Activated CD4-positive, alpha-beta T cell treated with anti-CD3 and anti-CD28 coated beads, Interleukin-2, Interleukin-4, amounts not matched to agents 100 ng/mL and 50 ng/mL, durations not matched to agents 16 hours and 8 hours (primary cell): ENCODE data around the gene LHPP.

Experiments
- DNase-seq: peaks from one replicate; pipeline ENCODE4 v3.0.0-alpha.2; 2020; ENCODE audit warnings: low spot score

LHPP gene

GRCh38 chr10:124645467-124646095, 184.0 kb downstream of the LHPP start:
- no peak for DNase-seq

- no peak for DNase-seq
Observed at GRCh38 chr10:124646483-124647352, 185.1 kb downstream of the LHPP start.

GRCh38 chr10:124647421-124648130, 186.0 kb downstream of the LHPP start:
- DNase-seq: peak; percentile 81

GRCh38 chr10:124648131-124648475, 186.5 kb downstream of the LHPP start:
- DNase-seq: no peak

GRCh38 chr10:124648738-124649137, 187.1 kb downstream of the LHPP start:
- peak; percentile 58 for DNase-seq

- no peak for DNase-seq
Observed at GRCh38 chr10:124649214-124649613, 187.6 kb downstream of the LHPP start.

GRCh38 chr10:124650263-124650662, 188.6 kb downstream of the LHPP start:
- no peak for DNase-seq

GRCh38 chr10:124650820-124651401, 189.3 kb downstream of the LHPP start:
- peak; percentile 53 for DNase-seq

GRCh38 chr10:124651402-124651891, 189.8 kb downstream of the LHPP start:
- no peak for DNase-seq

- DNase-seq: no peak
Observed at GRCh38 chr10:124652200-124652599, 190.6 kb downstream of the LHPP start.

GRCh38 chr10:124652701-124653100, 191.1 kb downstream of the LHPP start:
- DNase-seq: no peak

- no peak for DNase-seq
Observed at GRCh38 chr10:124653311-124653710, 191.7 kb downstream of the LHPP start.

- DNase-seq: no peak
Observed at GRCh38 chr10:124653811-124654651, 192.4 kb downstream of the LHPP start.

- DNase-seq: no peak
Observed at GRCh38 chr10:124654686-124655085, 193.1 kb downstream of the LHPP start.

GRCh38 chr10:124655191-124656112, 193.8 kb downstream of the LHPP start:
- DNase-seq: no peak

- DNase-seq: no peak
Observed at GRCh38 chr10:124656113-124656490, 194.5 kb downstream of the LHPP start.

GRCh38 chr10:124656541-124656940, 194.9 kb downstream of the LHPP start:
- no peak for DNase-seq

- peak; percentile 33 for DNase-seq
Observed at GRCh38 chr10:124657806-124658205, 196.2 kb downstream of the LHPP start.

GRCh38 chr10:124658591-124659242, 197.1 kb downstream of the LHPP start:
- no peak for DNase-seq

- DNase-seq: no peak
Observed at GRCh38 chr10:124659380-124659779, 197.8 kb downstream of the LHPP start.
